NCI-H2196 (cell line): ENCODE data around the gene ZNF407.
A peak's percentile ranks its signal among the peaks of the same experiment; 100 is the strongest.

ENCODE experiments used
- DNase-seq: peaks from one replicate; lab custom pipeline; 2025; ENCODE audit not compliant: unreplicated experiment; lab: John Stamatoyannopoulos, UW

ZNF407 gene

DNA sequence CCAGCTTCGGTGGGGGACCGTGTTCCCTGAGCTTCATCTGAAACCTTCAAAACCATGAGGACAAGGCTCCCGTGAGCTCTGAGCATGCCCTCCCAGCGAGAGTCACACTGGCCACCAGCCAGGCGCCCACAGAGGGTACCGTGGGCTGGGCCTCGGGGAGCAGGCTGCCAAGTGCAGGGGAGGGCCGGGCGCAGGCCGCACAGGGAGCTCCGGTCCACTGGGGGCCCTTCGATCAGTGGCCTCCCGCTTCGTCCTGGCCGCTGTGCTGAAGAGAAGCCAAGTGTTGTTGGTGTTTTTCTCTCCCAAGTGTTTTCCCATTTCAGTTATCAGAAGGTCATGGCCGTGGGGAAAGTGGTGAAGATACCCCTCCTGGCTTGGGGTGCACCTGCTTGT is 466.8 kb downstream of the ZNF407 start:
- no peak for DNase-seq

DNA sequence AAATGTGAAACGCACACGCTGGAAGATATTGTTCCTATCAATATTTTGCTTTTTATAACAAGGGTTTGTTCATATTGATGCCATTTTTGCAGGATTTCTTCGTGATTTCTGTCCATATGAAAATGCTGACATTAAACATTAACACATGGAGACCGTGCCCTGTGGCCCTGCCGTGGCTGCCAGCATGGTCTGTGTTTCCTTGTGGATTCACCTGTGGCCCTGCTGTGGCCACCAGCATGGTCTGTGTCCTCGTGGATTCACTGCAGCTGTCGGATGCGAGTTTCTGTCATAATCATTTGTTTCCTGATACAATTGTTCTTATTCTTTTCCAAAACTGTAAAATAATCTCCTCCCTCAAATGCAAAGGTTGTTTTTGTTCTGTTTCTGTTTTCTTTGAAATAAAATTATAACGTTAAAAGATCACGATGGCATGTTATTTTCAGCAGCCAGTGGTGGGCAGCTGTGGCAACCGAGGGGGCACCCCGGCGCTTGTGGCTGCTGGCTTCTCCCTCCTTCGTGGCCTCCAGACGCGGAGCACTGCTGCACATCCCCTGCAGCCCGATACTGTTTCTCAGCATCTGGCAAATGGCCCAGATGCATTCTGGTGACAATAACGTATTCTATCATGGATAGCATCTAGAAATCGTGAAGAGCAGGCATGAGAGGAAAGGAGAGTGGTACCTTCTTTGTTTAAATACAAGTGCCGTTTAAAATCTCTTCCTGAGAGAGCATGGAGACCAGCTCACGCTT is 467.8 kb downstream of the ZNF407 start:
- no peak for DNase-seq

DNA sequence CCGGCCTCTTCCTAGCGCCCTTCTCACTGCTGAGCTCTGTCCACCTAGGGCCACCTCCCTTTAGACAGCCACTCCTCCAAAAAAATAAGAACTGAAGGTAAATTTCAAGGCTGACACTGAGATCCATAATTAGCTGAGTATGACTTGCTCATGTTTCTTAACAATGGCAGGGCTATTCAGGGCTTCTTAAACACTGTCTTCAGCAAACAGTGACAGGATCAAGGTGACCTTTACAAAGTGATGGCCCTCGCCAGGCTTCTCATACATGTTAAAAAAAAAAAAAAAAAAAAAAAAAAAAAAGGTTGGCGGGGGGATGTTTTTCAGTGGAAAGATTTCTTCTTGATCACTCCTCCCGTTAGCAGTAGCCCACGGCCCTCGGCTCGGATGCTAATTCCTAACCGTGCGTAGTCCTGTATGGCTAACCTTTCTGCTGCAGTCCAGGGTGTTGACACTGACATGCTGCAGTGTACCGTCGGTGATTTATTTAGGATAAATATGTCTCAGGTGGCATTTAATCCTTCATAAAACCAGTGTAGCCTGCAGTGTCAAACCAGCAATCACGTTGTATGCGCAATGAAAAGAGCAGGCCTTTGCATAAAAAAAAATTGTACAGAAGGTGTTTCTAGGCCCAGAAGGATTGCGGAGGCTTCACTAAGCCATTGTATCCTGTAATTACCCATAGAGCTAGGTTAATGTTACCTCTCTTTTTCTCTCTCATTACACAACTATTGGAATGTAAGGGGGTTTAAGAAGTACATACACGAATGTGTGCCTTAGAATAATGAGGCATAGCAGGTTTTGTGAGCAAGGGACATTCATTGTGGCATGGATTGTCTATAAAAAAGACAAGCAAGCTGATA is 468.6 kb downstream of the ZNF407 start:
- no peak for DNase-seq

DNA sequence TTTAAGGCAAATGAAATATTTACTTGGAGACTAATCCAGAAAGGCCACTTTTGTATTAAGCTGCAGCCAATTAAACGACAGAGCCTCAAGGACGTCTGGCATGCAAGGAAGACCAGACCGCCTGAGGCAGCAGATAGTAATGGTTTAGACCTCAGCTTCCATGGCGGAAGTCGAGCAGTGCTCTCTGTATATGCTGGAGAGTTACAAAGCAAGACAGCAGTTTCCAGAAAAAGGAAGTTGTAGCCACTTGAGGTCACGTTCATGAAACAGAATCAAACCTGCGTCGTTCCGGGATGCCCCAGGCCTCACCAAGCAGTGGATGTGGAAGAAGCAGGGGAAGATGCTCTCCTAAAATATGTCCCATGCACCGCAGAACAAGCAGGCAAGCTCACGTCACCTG is 469.3 kb downstream of the ZNF407 start:
- no peak for DNase-seq

DNA sequence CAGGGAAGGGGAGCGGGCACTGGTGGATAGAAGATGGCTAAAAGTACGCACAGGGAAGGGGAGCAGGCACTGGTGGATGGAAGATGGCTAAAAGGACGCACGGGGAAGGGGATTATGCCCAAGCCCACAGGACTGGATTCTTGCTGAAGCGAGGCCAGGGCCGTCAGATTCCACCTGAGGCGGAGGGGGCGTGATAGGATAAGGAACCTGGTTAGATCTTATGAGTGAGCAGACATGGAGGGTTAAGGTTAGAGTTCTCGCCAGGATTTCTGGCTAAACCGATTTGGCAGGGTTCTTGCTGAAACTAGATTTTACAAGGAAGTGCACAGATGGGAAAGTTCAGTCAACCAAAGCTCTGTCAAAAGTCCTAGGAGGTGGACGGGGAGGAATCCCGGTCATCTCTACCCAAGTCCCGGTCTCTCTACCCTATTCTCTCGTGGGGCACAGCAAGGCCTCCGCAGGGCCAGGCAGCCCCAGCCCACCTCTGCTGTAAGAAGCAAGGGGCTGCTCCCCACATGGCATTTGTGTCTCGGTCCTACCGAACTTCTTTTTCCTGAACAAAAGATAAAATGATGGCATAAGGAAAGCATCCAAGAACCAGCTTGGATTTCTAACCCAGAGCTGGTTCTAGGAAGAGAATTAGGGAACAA is 470.5 kb downstream of the ZNF407 start:
- DNase-seq: no peak

DNA sequence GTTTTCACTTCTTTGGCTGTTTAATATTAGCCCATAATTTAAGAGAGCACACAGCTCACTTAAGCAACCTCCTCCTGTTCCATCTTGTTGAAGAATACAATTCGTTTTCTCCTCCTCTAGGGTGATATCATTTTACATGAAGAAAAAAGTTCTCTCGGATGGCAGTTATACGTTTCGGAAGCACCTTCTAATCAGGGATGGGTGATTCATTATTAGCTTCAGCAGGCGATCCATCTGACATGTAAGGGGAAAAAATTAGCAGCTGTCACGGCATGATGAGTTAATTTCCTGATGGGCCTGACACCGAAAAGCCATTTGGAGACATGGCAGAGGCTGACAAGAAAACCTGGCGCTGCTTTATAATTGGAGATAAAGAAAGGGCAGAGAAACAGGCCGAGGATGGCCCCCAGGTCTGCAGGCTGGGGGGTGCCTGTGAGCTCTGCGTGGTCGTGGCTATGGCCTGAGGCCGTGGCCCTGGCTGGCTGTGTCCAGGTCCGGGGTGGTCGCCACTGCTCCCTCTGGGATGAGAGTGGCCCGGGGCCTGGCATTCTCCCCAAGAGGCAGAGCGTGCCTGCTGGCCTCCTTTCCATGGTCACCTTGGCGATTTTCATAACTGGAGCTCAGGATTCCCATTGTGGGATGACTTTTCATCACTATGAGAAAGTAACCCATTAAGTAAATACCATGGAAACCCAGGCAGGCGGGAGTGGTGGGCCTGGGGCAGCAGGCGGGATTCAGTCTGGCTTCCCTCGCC is 471.2 kb downstream of the ZNF407 start:
- DNase-seq: no peak

DNA sequence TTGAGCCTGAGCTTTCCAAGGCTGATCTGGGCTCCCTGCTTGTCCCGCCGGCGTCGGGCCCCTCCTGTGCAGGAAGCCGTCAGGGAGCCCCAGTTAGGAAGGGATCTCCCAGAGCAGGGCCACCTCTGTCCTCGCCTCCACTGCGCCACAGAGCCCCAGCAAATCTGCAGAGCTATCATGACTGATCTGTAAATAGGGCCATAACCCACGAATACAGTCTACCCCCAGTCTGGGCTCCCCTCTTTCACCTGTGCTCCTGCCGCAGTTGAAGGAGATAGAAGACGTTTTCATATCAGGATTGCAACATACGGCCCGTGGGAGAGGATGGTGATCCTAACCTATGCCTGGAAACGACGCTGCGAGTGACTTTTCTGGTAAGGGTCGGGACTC is 472.6 kb downstream of the ZNF407 start:
- DNase-seq: no peak

DNA sequence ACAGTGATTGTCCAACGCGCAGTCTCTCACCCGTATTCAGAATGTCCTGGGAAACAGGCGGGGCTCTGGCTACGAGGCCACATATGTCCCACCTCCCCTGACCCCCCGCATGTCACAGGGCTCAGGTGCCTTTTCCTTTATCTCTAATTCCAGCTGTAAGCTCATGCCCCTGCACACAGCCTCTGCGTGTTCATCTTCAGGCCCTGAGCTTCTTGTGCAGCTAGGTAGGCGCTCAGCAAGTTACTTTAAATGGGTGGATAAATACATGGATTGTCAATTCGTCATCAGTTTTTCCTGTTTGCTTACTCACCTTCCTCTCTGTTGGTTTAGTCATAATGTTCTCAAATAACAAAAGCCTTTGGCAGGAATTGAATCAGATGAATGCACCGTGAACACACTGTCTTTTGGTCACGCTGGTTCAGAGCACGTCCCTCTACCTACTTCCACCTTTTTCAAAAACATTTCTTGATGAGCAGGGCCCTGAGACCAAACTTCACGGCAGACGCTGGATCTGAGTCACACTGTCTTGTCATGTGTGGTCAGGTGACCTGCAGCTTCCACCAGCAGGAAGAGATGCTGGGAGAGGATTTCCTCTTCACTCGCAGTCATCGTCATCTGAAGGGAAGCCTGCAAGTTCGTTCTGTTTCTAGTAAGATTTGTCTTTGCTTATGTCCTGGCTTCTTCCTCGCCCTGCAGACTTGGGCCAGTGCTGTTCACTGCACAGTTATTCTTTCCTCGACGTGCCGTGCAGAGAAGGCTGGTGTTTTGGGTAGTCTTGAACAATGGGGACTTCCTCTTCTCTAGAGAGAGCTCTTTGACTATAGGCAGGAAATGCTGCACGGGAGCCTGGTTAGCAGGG is 473.2 kb downstream of the ZNF407 start:
- DNase-seq: peak; percentile 41

DNA sequence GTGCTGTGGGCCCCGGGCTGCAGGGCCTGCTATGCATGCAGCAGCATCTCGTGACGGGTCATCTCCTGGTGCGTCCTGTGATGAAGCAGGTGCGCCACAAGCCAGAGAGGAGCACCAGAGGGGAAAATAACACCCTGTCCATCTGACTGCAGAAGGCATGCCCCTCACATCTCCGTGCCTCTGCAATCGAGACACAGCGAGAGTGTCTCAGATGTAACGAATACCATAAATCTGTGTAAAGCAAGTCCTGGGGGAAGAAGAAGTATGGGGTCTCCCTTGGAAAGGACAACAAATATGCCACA is 473.8 kb downstream of the ZNF407 start:
- DNase-seq: no peak

DNA sequence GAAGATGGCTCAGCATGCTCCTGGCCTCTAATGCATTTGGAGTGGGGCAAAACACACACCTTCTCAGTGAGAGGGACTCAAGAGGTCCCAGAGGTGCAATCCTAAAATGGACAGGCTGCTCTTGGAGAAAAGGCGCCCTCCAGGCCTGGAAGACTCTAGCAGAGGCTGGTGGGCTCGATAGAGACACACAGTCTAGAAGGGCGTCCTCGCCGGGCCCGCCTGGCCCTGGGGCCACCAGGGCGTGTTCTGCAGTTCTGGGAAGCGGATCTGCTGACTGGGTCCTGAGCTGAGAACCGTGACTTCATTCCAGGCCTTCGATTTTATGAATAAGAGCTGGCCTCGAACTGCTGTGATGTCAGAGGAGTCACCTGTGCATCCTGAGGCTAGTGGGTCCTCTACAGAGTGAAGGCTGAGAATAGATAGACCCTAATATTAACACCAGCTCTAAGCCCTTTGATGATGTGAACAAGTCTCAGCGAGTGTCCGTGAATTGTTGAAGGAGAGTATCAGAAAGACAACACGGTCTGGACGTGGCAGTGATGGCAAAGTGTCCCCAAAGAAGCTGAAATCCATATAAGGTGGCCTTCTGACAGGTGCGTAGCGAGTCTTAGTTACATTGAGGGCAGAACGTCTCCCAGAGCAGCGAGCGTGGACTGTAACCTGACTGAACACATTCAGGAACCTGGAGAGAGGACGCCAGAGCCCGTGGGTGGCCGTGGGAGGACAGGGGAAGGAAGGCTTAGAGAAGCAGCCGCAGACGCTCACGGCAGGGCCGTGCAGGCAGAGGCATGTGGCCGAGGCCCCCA is 474.4 kb downstream of the ZNF407 start:
- no peak for DNase-seq

DNA sequence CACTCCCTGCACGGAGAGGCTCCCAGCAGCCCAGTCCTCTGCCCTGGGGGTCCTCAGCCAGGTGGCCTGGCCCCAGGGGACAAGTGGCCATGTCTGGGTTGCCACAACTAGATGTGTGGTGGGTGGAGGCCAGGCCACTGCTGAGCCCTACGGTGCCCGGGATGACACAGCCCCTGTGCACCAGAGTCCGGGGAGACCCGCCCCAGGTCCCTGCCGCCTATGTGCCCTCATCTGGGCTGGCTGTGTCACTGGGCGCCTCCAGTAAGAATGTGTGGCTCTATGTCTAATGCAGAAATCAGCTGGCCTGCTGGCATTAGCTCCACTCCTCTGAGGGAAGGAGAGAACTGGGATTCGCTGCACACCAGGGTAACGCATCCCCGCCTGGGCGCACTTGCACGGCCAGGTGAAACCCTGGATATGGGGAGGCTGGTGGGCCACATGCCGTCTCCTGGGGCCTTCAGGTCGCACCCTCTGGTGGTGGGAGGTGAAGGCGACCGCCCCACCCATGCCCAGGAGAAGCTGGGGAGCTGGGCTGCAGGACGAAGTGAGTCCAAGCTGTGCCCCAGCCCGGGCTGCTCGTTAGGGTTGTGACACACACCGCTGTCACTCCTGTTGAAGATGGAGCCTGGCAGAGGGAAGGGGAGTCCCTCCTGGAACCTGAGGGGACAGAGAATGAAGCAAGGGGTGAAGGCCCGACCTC is 475.2 kb downstream of the ZNF407 start:
- DNase-seq: no peak

DNA sequence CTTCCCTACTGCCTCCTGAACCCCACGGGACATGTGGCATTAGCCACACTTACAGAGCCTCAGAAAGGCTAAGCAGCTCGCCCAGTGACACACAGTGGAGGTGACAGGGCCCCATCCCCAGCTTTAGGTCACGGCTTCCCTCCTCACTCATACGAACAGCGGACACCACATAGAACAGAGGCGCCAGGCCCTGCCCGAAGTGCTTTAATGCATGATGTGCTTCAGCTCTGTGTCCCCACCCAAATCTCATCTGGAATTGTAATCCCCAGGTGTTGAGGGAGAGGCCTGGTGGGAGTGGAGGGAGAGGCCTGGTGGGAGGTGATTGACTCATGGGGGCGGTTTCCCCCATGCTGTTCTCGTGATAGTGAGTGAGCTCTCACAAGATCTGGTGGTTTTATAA is 476.0 kb downstream of the ZNF407 start:
- DNase-seq: no peak

DNA sequence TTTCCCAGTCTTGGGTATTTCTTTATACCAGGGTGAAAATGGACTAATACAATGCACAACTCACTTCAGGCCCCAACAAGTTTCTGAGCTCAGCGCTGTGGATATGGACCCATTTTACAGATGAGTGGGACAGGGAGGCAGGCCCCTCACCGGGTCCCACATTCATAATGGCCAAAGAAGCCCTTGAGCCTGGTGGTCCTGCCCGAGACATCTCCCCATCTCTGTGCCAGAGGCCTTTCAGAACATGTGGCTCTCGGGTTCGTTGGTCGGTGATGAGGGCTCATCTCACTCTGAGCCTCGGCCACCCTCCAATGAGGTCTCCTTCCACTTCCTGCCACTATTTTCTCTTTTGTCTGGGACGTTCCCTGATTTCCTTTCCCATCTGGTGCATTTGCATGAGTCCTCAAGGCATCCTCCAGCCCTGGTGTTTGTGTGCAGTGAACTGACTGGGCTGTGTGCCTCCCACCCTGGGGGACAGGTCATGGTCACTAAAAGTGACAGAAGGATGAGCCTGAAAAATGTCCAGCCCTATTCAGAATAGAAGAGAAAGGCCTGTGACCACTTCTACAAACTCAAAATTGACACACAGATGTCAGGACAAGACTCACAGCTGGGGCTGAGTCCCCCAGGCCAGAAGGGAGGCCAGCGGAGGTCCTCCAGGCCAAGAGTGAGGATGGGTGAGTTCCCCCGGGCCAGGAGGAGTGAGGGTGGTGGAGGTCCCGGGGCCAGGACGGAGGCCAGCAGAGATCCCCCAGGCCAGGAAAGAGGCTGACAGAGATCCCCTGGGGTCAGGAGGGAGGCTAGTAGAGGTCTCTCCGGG is 476.7 kb downstream of the ZNF407 start:
- no peak for DNase-seq

DNA sequence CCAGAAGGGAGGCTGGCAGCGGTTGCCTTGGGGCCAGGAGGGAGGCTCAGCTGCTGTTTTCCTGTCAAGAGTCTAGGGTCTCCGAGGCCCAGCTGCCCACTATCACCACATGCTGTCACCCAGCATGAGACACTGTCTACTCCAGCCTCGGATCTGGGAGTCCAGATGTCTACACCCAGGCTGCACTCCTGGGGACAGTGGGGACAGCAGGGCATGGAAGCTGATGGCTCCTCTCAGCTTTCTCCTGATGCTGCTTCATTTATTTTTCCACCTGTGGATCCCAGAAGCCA is 477.3 kb downstream of the ZNF407 start:
- DNase-seq: no peak

DNA sequence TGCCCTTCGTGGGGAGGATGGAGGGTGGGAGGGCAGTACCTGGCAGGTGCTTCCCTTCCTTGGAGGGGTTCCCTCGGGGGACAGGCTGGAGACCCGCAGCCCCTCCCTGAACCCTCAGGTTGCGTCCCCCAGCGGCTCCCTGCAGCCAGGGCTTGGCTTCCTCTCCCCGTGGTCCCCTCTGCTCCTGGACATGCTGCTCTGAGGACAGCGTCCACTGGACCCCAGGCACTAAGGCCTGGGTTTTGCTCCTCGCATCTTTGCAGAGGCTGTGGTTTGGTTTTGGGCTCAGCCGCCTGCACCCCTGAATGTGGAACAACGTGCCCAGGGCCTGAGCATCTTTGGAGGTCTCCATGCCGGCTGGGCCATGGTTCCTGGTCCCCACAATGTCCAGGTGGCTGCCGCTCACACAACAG is 477.8 kb downstream of the ZNF407 start:
- no peak for DNase-seq

DNA sequence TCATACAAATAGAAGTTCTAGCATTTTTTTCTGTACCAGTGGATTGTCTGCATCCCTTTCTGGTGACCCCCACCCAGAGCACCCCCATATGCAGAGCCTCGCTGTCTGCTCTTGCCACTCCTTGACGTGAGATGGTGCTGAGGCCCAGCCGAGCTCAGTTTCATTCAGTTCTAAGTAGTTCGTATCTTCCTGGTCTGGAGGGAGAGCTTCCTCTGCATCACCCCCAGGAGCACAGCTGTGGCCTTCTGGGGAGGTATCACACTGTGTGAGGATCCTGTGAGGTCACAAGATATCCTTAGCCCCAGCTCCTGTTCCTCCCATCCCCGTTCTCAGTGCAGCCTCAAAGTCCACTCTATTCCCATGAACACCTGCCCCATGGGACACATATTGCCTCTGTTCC is 478.6 kb downstream of the ZNF407 start:
- DNase-seq: no peak

DNA sequence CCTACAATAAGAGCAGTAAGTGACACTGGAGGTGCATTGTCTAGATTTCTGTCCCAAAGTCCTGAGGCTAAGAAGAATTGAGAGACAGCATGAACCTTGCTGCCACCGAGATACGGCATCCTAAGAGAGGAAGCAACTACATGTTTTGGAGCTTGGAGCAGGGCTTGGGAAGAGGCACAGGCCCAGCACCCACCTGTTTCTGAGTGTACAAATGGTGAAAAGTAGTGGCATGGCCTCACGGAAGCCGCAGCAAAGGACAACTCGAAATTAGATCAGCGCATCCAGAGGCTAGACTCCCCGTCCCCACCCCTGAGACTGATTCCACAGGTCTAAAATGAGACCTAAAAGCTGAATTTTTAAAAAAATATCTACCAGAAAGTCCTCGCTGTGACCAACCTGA is 483.8 kb downstream of the ZNF407 start:
- DNase-seq: no peak

DNA sequence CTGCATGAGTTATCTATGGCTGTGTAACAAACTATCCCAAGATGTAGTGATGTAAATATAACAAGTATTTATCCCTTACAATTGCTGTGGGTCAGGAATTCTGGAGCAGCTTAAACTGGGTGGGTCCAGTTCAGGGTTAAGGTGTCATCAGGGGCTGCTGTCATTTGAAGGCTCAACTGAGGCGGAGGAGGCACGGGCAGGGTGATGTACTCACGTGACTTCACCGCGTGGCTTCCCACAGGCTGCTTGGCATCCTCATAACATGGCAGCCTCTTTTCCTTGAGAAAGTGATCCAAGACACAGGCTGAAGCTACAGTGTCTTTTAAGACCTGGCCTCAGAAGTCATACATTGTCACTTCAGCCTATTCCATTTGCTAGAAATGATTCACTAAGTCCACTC is 485.5 kb downstream of the ZNF407 start:
- DNase-seq: no peak

DNA sequence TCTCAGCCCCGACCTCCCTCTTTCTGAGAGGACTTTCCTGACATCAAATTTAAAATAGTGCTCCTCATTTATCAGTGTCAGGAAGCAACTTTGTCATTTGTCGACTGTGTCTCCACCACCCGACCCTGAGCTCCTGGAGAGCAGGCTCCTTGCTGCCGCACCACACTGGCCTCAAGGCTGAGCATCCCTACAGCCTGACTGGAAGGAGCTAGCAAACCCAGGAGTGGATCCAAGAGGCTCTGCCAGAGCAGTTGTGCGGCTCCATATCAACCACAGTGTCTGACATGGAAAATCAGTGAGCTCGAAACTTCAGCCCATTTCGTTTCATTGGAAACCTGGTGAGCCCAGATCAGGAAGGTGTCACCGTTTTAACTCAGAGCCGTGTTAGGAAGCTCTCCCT is 486.1 kb downstream of the ZNF407 start:
- no peak for DNase-seq
